H1 (cell line): Measurements from ENCODE around the gene PPP1R3G. TPM values are rescaled to one million over a fixed set of nuclear protein-coding genes. Genes with fewer than 3 reads are reported as not detected.

Source experiments
- CTCF ChIA-PET: fragments of 300-600 bp; sonication (Branson Sonifier 250); formaldehyde crosslinking; loops from one replicate; lab custom pipeline; 2021; ENCODE audit not compliant: partially characterized antibody; lab: Charles Lee
- POLR2A ChIA-PET: fragments of 300-600 bp; sonication (Branson Sonifier 250); formaldehyde crosslinking; loops from one replicate; lab custom pipeline; 2021; ENCODE audit warnings: inconsistent platforms; ENCODE audit not compliant: partially characterized antibody; lab: Charles Lee
- DNase-seq, 2 experiments: peaks; one replicate each; pipeline versions ENCODE4 v3.0.0 to v3.0.0-alpha.2; 2010 to 2022; ENCODE audit warnings: low spot score in 2 of 2, low read depth in 1 of 2, mixed read lengths in 1 of 2
- FAIRE-seq: peaks from 2 replicates; lab custom pipeline; 2011; peaks lifted over from hg19 to GRCh38; lab: Jason Lieb, UNC
- H2AFZ ChIP-seq: 2 replicates; pipeline ENCODE4 v1.8.1; 2012; ENCODE audit warnings: low read length, inconsistent platforms
- H2AK5ac ChIP-seq: 2 replicates; pipeline ENCODE4 v1.6.1; 2013; ENCODE audit warnings: low read depth, low read length
- H2BK120ac ChIP-seq: replicated peaks from 2 replicates; pipeline ENCODE3; 2013; ENCODE audit warnings: low read depth, low read length, inconsistent platforms
- H2BK12ac ChIP-seq: 2 replicates; pipeline ENCODE4 v1.6.1; 2013; ENCODE audit warnings: low read depth, low read length
- H2BK15ac ChIP-seq: 2 replicates; pipeline ENCODE4 v1.6.1; 2013; ENCODE audit warnings: low read length
- H2BK20ac ChIP-seq: 2 replicates; pipeline ENCODE4 v1.6.1; 2013; ENCODE audit warnings: low read length
- H2BK5ac ChIP-seq: 2 replicates; pipeline ENCODE4 v1.6.1; 2013; ENCODE audit warnings: low read depth, low read length
- H3K14ac ChIP-seq: 2 replicates; pipeline ENCODE4 v1.6.1; 2013; ENCODE audit warnings: inconsistent platforms; ENCODE audit not compliant: insufficient read length
- H3K18ac ChIP-seq: 2 replicates; pipeline ENCODE4 v1.6.1; 2013; ENCODE audit warnings: low read length; ENCODE audit errors: extremely low read depth
- H3K23ac ChIP-seq: 2 replicates; pipeline ENCODE4 v1.6.1; 2013; ENCODE audit warnings: inconsistent platforms; ENCODE audit not compliant: insufficient read length
- H3K23me2 ChIP-seq: 2 replicates; pipeline ENCODE4 v1.6.1; 2013; ENCODE audit warnings: low read depth, low read length
- H3K27ac ChIP-seq: 2 replicates; pipeline ENCODE4 v1.6.1; 2011; ENCODE audit warnings: low read depth, low read length, inconsistent platforms
- H3K27me3 ChIP-seq, 4 experiments: replicated peaks in 1 of 4; 1 replicate in 1 of 4; 2 replicates in 3 of 4; pipeline versions ENCODE4 v1.6.1 to v1.8.1; 2011 to 2013; ENCODE audit warnings: low read length in 3 of 4, mild to moderate bottlenecking in 3 of 4, inconsistent platforms in 2 of 4, mixed read lengths in 2 of 4, moderate library complexity in 1 of 4; ENCODE audit not compliant: control insufficient read depth in 3 of 4, insufficient read depth in 3 of 4; ENCODE audit errors: extremely low read depth in 1 of 4
- H3K36me3 ChIP-seq, 4 experiments: 2 replicates each; pipeline versions ENCODE4 v1.6.1 to v1.8.1; 2011 to 2013; ENCODE audit warnings: mild to moderate bottlenecking in 4 of 4, low read length in 3 of 4, moderate library complexity in 2 of 4, control low read depth in 1 of 4, inconsistent platforms in 1 of 4; ENCODE audit not compliant: insufficient read depth in 4 of 4, control insufficient read depth in 2 of 4
- H3K4ac ChIP-seq: replicated peaks from 2 replicates; pipeline ENCODE3; 2013; ENCODE audit warnings: low read length, low read depth, mixed read lengths, inconsistent platforms; ENCODE audit not compliant: insufficient read length
- H3K4me1 ChIP-seq, 4 experiments: replicated peaks in 1 of 4; 1 replicate in 1 of 4; 2 replicates in 3 of 4; pipeline versions ENCODE4 v1.6.1 to v1.8.1; 2011 to 2013; ENCODE audit warnings: low read length in 3 of 4, inconsistent platforms in 2 of 4, mixed read lengths in 1 of 4; ENCODE audit not compliant: insufficient read depth in 4 of 4, control insufficient read depth in 3 of 4
- H3K4me2 ChIP-seq, 2 experiments: 2 replicates each; pipeline versions ENCODE4 v1.6.1 to v1.8.1; 2011 to 2013; ENCODE audit warnings: low read depth in 2 of 2, low read length in 2 of 2, control low read depth in 1 of 2, inconsistent platforms in 1 of 2, mild to moderate bottlenecking in 1 of 2; ENCODE audit not compliant: insufficient read depth in 1 of 2
- H3K4me3 ChIP-seq, 4 experiments: fragments of 200-600, 300-600 bp in 1 of 4; sonication (generic), shearing (Covaris generic), sonication (Bioruptor Twin) in 1 of 4; 2 replicates each; pipeline versions ENCODE4 v1.5.1 to v1.8.1; 2011 to 2016; ENCODE audit warnings: low read length in 4 of 4, low read depth in 3 of 4, control low read depth in 2 of 4, inconsistent platforms in 2 of 4, mild to moderate bottlenecking in 2 of 4, mixed read lengths in 1 of 4, moderate library complexity in 1 of 4; ENCODE audit not compliant: insufficient read depth in 2 of 4; ENCODE audit errors: extremely low read depth in 1 of 4
- H3K56ac ChIP-seq: replicated peaks from 2 replicates; pipeline ENCODE3; 2013; ENCODE audit warnings: low read depth, mild to moderate bottlenecking, mixed read lengths, low read length, inconsistent platforms; ENCODE audit not compliant: insufficient read length
- H3K79me1 ChIP-seq: 2 replicates; pipeline ENCODE4 v1.6.1; 2013; ENCODE audit warnings: low read depth, low read length, control low read depth
- H3K79me2 ChIP-seq, 2 experiments: 2 replicates each; pipeline versions ENCODE4 v1.6.1 to v1.8.1; 2012 to 2013; ENCODE audit warnings: low read length in 2 of 2, mild to moderate bottlenecking in 2 of 2, inconsistent platforms in 1 of 2; ENCODE audit not compliant: insufficient read depth in 2 of 2, control insufficient read depth in 1 of 2
- H3K9ac ChIP-seq, 4 experiments: replicated peaks in 1 of 4; 1 replicate in 1 of 4; 2 replicates in 3 of 4; pipeline versions ENCODE4 v1.6.1 to v1.8.1; 2011 to 2013; ENCODE audit warnings: low read depth in 3 of 4, low read length in 3 of 4, control low read depth in 2 of 4, mild to moderate bottlenecking in 2 of 4, moderate library complexity in 2 of 4, inconsistent platforms in 1 of 4; ENCODE audit errors: extremely low read depth in 1 of 4
- H3K9me3 ChIP-seq, 2 experiments: 2 replicates each; pipeline versions ENCODE4 v1.6.1 to v1.8.1; 2012 to 2013; ENCODE audit warnings: mild to moderate bottlenecking in 2 of 2, moderate library complexity in 2 of 2, control low read depth in 1 of 2, inconsistent platforms in 1 of 2, low read depth in 1 of 2, low read length in 1 of 2, mixed read lengths in 1 of 2; ENCODE audit not compliant: insufficient read depth in 2 of 2
- H4K20me1 ChIP-seq, 2 experiments: replicated peaks in 1 of 2; 2 replicates each; pipeline versions ENCODE3 to v1.8.1; 2011 to 2013; ENCODE audit warnings: inconsistent platforms in 2 of 2, low read length in 2 of 2, mild to moderate bottlenecking in 1 of 2; ENCODE audit not compliant: insufficient read depth in 2 of 2, control insufficient read depth in 1 of 2
- H4K5ac ChIP-seq: 2 replicates; pipeline ENCODE4 v1.6.1; 2013; ENCODE audit warnings: low read length, low read depth, mixed read lengths, inconsistent platforms; ENCODE audit not compliant: insufficient read length
- H4K8ac ChIP-seq: 2 replicates; pipeline ENCODE4 v1.8.0; 2013; ENCODE audit warnings: mild to moderate bottlenecking, moderate library complexity, low read length, inconsistent platforms; ENCODE audit not compliant: insufficient read depth; ENCODE audit errors: extremely low read depth
- H4K91ac ChIP-seq: replicated peaks from 2 replicates; pipeline ENCODE3; 2013; ENCODE audit warnings: low read length, mixed read lengths, inconsistent platforms; ENCODE audit not compliant: insufficient read length
- GABPA ChIP-seq: IDR thresholded peaks from 2 replicates; pipeline ENCODE4 v1.6.1; 2011; ENCODE audit warnings: mild to moderate bottlenecking, low read length, moderate library complexity, borderline replicate concordance; ENCODE audit not compliant: insufficient read depth
- KDM5A ChIP-seq: fragments of 200-600 bp; IDR thresholded peaks from 2 replicates; pipeline ENCODE4 v1.7.1; 2012; ENCODE audit warnings: mild to moderate bottlenecking, low read length, inconsistent platforms, mixed read lengths
- SP1 ChIP-seq: IDR thresholded peaks from 2 replicates; pipeline ENCODE4 v1.6.1; 2011; ENCODE audit warnings: low read depth, low read length
- WGBS, 2 experiments: shearing (Covaris generic) in 1 of 2; methylation state at CpG; one replicate each; pipeline versions ENCODE4 v1.1.6 to v1.1.7; 2013 to 2015; ENCODE audit warnings: low lambda C conversion rate in 2 of 2, mixed read lengths in 2 of 2, inconsistent platforms in 1 of 2, low coverage in 1 of 2, missing lambda C conversion rate in 1 of 2; ENCODE audit not compliant: insufficient replicate concordance in 2 of 2, insufficient coverage in 1 of 2, insufficient read length in 1 of 2; ENCODE audit errors: extremely low coverage in 1 of 2, missing lambda C conversion rate in 1 of 2; 5-methylcytosine and 5-hydroxymethylcytosine counted together
- polyA plus RNA-seq, 7 experiments: library from polyadenylated mRNA; depleted of rRNA in 3 of 7; stranded (reverse) in 5 of 7; unstranded in 2 of 7; fragments of >200 nt in 5 of 7; fragments of 200-250 nt in 2 of 7; gene quantifications; 1 replicate in 5 of 7; 2 replicates in 1 of 7; 4 replicates in 1 of 7; pipeline versions ENCODE4 v1.2.1 to v1.2.3, GENCODE V29; 2011 to 2013; ENCODE audit warnings: missing spikeins in 2 of 7, mixed read lengths in 2 of 7
- total RNA-seq: library from RNA; stranded (reverse); fragmentation: NEBNext Ultra II Directional; extraction: Animal tissue kit (Norgen Biotek cat#: 25700); gene quantifications from 2 replicates; pipeline ENCODE4 v1.2.1, GENCODE V29; 2021

Gene PPP1R3G
- total and polyA plus RNA-seq, 2 of the 8 experiments (the other 6 are each of a cell fraction or from before 2014, with no cell fraction given) = 0.03 to 0.09 TPM

GRCh38 chr6:5081955-5082354, 3.2 kb upstream of the PPP1R3G start:
- no peaks in the 10 kb centered on the region for H3K36me3 ChIP-seq
- H3K9me3 ChIP-seq = no peaks in the 10 kb centered on the region; a peak in 1 of 4 replicates
- no peak overlapping the region for H2BK12ac ChIP-seq
- no peak overlapping the region for H3K27ac ChIP-seq
- no peak overlapping the region for H3K4ac ChIP-seq
- CTCF ChIA-PET = interaction anchor here (1.0 to 1.2 kb wide), 2 partner anchors 25 to 50 kb away, joined by 3 to 4 read pairs; no protein-coding TSS in a partner anchor
- H3K79me1 ChIP-seq = no peaks in the 10 kb centered on the region; the same call in 1 of the 2 replicates
- no peak overlapping the region for H3K4me2 ChIP-seq
- peaks cover 29 to 51% (median 48%) of the 10 kb centered on the region in 4 experiments for H3K27me3 ChIP-seq
- H2AFZ ChIP-seq = no peak overlapping the region
- WGBS, 2 experiments = 86% methylated on average over 4 of the region's 4 CpGs; no CpG with 5 or more reads in 1 of the 2 experiments
- peaks cover 17% of the 10 kb centered on the region; the same call in 1 of the 2 replicates for H3K23me2 ChIP-seq
- H3K79me2 ChIP-seq = no peaks in the 10 kb centered on the region
- H4K5ac ChIP-seq = no peak overlapping the region
- no peak overlapping the region for H3K14ac ChIP-seq
- no peak overlapping the region for H3K23ac ChIP-seq
- no peak overlapping the region for H2AK5ac ChIP-seq
- no peak overlapping the region for H2BK120ac ChIP-seq
- no peak overlapping the region for H3K18ac ChIP-seq
- no peak overlapping the region for H3K4me3 ChIP-seq
- FAIRE-seq (no peak), DNase-seq (no peak)
- TF ChIP-seq GABPA (no peak), SP1 (no peak), KDM5A (no peak)
- H4K91ac ChIP-seq = no peak overlapping the region
- no peak overlapping the region for H2BK20ac ChIP-seq
- no peak overlapping the region for H2BK5ac ChIP-seq
- H3K56ac ChIP-seq = no peak overlapping the region
- H4K20me1 ChIP-seq = peaks cover 3 to 5% of the 10 kb centered on the region in 2 experiments
- H4K8ac ChIP-seq = no peak overlapping the region
- no peak overlapping the region for H3K9ac ChIP-seq
- POLR2A ChIA-PET = interaction anchor here (0.9 kb wide), 1 partner anchor 9 kb away, joined by 3 read pairs; no protein-coding TSS in a partner anchor
- H3K4me1 ChIP-seq = peaks cover 0 to 13% (median 8%) of the 10 kb centered on the region in 4 experiments; a peak in 4 of 7 replicates
- no peak overlapping the region for H2BK15ac ChIP-seq
